HepG2 (cell line): ENCODE measurements around the gene IQCN. TPM values are rescaled to one million over a fixed set of nuclear protein-coding genes. Genes with fewer than 3 reads are reported as not detected.

Experiments
- CENPX ChIP-seq: sonication (generic); formaldehyde crosslinking; IDR thresholded peaks from 2 replicates; pipeline ENCODE4 v1.9.0; 2021; ENCODE audit warnings: mild to moderate bottlenecking, missing genetic modification reagents, moderate library complexity
- CERS6 ChIP-seq: sonication (generic); formaldehyde crosslinking; IDR thresholded peaks from 2 replicates; pipeline ENCODE4 v1.5.0; 2020; ENCODE audit warnings: missing genetic modification reagents
- NFIC ChIP-seq: IDR thresholded peaks from 2 replicates; pipeline ENCODE4 v1.6.1; 2012; ENCODE audit warnings: mild to moderate bottlenecking, low read length, inconsistent platforms
- NFKB2 ChIP-seq: sonication (generic); formaldehyde crosslinking; IDR thresholded peaks from 2 replicates; pipeline ENCODE4 v1.4.0; 2020; ENCODE audit warnings: missing genetic modification reagents, borderline replicate concordance
- NONO ChIP-seq, 2 experiments: fragments of 450-650 bp in 1 of 2; sonication (generic) in 1 of 2; formaldehyde crosslinking in 1 of 2; IDR thresholded peaks in 1 of 2; conservative IDR thresholded peaks in 1 of 2; 2 replicates each; pipeline versions ENCODE4 v1.6.1 to v1.8.0; 2017 to 2022; ENCODE audit warnings: mild to moderate bottlenecking in 1 of 2, missing genetic modification reagents in 1 of 2, moderate library complexity in 1 of 2
- RNF2 ChIP-seq: fragments of 450-650 bp; conservative IDR thresholded peaks from 2 replicates; pipeline ENCODE4 v1.6.1; 2016; ENCODE audit warnings: low read depth
- SMAD3 ChIP-seq: sonication (generic); formaldehyde crosslinking; IDR thresholded peaks from 2 replicates; pipeline ENCODE4 v1.4.0; 2020; ENCODE audit warnings: missing genetic modification reagents
- TARDBP ChIP-seq: sonication (generic); formaldehyde crosslinking; IDR thresholded peaks from 2 replicates; pipeline ENCODE4 v1.8.0; 2022; ENCODE audit warnings: mild to moderate bottlenecking, missing genetic modification reagents
- USF2 ChIP-seq, 2 experiments: sonication (generic) in 1 of 2; formaldehyde crosslinking in 1 of 2; IDR thresholded peaks; 2 replicates each; pipeline versions ENCODE4 v1.5.1 to v1.6.1; 2011 to 2020; ENCODE audit warnings: borderline replicate concordance in 1 of 2, low read depth in 1 of 2, low read length in 1 of 2, mild to moderate bottlenecking in 1 of 2, missing genetic modification reagents in 1 of 2, moderate library complexity in 1 of 2
- ZFP37 ChIP-seq: sonication (generic); formaldehyde crosslinking; IDR thresholded peaks from 2 replicates; pipeline ENCODE4 v1.4.0; 2020; ENCODE audit warnings: missing genetic modification reagents, borderline replicate concordance
- ZNF878 ChIP-seq: sonication (generic); formaldehyde crosslinking; IDR thresholded peaks from 2 replicates; pipeline ENCODE4 v1.8.1; 2023; ENCODE audit warnings: mild to moderate bottlenecking, missing genetic modification reagents, moderate library complexity
- polyA plus RNA-seq, 8 experiments: library from polyadenylated mRNA; depleted of rRNA in 3 of 8; stranded (reverse) in 7 of 8; unstranded in 1 of 8; fragments of >200 nt; fragmentation: Illumina TruSeq in 4 of 8; extraction: Trizol in 4 of 8; gene quantifications; 2 replicates each; pipeline versions ENCODE4 v1.2.1 to v1.2.3, GENCODE V29; 2011 to 2016; ENCODE audit warnings: low read depth in 4 of 8, missing spikeins in 1 of 8, mixed read lengths in 1 of 8; ENCODE audit not compliant: insufficient read depth in 1 of 8
- total RNA-seq, 5 experiments: library from RNA; depleted of rRNA; stranded (reverse); fragments of >200 nt; fragmentation: Illumina TruSeq; extraction: Trizol; gene quantifications; 2 replicates each; pipeline ENCODE4 v1.2.3, GENCODE V29; 2016; ENCODE audit warnings: low read depth in 1 of 5

Gene IQCN
- total and polyA plus RNA-seq, 2 of the 13 experiments (the other 11 are each of a cell fraction or from before 2014, with no cell fraction given), result 0.04 to 0.18 TPM

- TF ChIP-seq USF2 (IDR thresholded peaks at IDR 0.05; ENCODE audit: low read depth, low read length) (no peak), USF2 (CRISPR knock-in tag; IDR thresholded peaks at IDR 0.05; ENCODE audit: borderline replicate concordance) (no peak), NONO (IDR thresholded peaks at IDR 0.05) (no peak), NONO (CRISPR knock-in tag; conservative IDR thresholded peaks at IDR 0.05) (peak; percentile 29; the same call in 1 of the 2 replicates), ZNF878 (CRISPR knock-in tag) (no peak), NFIC (no peak), CENPX (CRISPR knock-in tag) (no peak), CERS6 (CRISPR knock-in tag) (no peak), NFKB2 (CRISPR knock-in tag) (0 out of 2 replicates have a peak, but pooled peaks have one; percentile 7), RNF2 (no peak), TARDBP (CRISPR knock-in tag) (0 out of 2 replicates have a peak, but pooled peaks have one; percentile 40), ZFP37 (CRISPR knock-in tag) (no peak), SMAD3 (CRISPR knock-in tag) (peak; percentile 20; the same call in 1 of the 2 replicates)
These were observed 4.4 kb upstream of the IQCN start (continued) for GRCh38 chr19:18278521-18279265.
